Stimulated activated CD4-positive, alpha-beta T cell treated with anti-CD3 and anti-CD28 coated beads, Interleukin-15, amount 100 ng/mL, for 48 hours (primary cell): Measurements from ENCODE around the gene SLC36A2.
"Not testable (repeated sequence)": the region's sequence is repeated elsewhere in the genome, so short reads cannot be mapped to it uniquely, and the experiment has no call there.

Experiments used
- DNase-seq, 2 donors: peaks; one replicate each; pipeline ENCODE4 v3.0.0-alpha.2; 2020; ENCODE audit warnings: low read depth in 2 of 2

Gene SLC36A2

GRCh38 chr5:151326266-151326665, 21.1 kb downstream of the SLC36A2 start:
- DNase-seq: no peak

- DNase-seq: no peak
Observed at GRCh38 chr5:151320481-151320880, 26.9 kb downstream of the SLC36A2 start.

GRCh38 chr5:151318850-151319732, 28.3 kb downstream of the SLC36A2 start:
- no peak for DNase-seq

- no peak for DNase-seq
Observed at GRCh38 chr5:151317871-151318270, 29.5 kb downstream of the SLC36A2 start.

GRCh38 chr5:151315998-151316597, 31.3 kb downstream of the SLC36A2 start:
- peak; percentile 22 to 46 for DNase-seq

GRCh38 chr5:151313357-151313756, 34.0 kb downstream of the SLC36A2 start:
- DNase-seq: no peak

- DNase-seq: no peak
Observed at GRCh38 chr5:151312756-151313324, 34.5 kb downstream of the SLC36A2 start.

- no peak for DNase-seq
Observed at GRCh38 chr5:151310932-151311331, 36.4 kb downstream of the SLC36A2 start.

GRCh38 chr5:151309821-151310220, 37.5 kb downstream of the SLC36A2 start:
- DNase-seq: not testable (repeated sequence)

GRCh38 chr5:151309266-151309665, 38.1 kb downstream of the SLC36A2 start:
- not testable (repeated sequence) for DNase-seq

- DNase-seq: no peak
Observed at GRCh38 chr5:151303666-151304065, 43.7 kb downstream of the SLC36A2 start, which contains the start of gene SLC36A3. SLC36A3 (minus strand) TSS chr5:151303766; CDS start chr5:151303354, 412 bp downstream.

- DNase-seq: no peak
Observed at GRCh38 chr5:151298063-151298855, 49.1 kb downstream of the SLC36A2 start.

- DNase-seq: no peak
Observed at GRCh38 chr5:151296974-151297373, 50.4 kb downstream of the SLC36A2 start.

- no peak for DNase-seq
Observed at GRCh38 chr5:151296478-151296830, 50.9 kb downstream of the SLC36A2 start.

- no peak for DNase-seq
Observed at GRCh38 chr5:151295791-151296477, 51.4 kb downstream of the SLC36A2 start.

GRCh38 chr5:151295138-151295537, 52.2 kb downstream of the SLC36A2 start:
- DNase-seq: no peak

GRCh38 chr5:151293624-151294023, 53.7 kb downstream of the SLC36A2 start:
- DNase-seq: no peak

GRCh38 chr5:151288180-151288579, 59.2 kb downstream of the SLC36A2 start:
- no peak for DNase-seq

- no peak for DNase-seq
Observed at GRCh38 chr5:151286246-151286645, 61.1 kb downstream of the SLC36A2 start.

GRCh38 chr5:151285683-151286082, 61.7 kb downstream of the SLC36A2 start:
- no peak for DNase-seq

- DNase-seq: no peak
Observed at GRCh38 chr5:151284392-151284967, 62.9 kb downstream of the SLC36A2 start.
